GM13976 (cell line): ENCODE results near the gene ZNF445.

Experiments
- DNase-seq: peaks from one replicate; pipeline ENCODE4 v3.0.0; 2012; ENCODE audit warnings: low spot score
- in situ Hi-C: fragments of 300-500 bp; cut with MboI; formaldehyde crosslinking; loops from one replicate; pipeline ENCODE4 v1.12.0; 2022; ENCODE audit warnings: low sequenced_read_pairs, mixed read lengths, inconsistent platforms; ENCODE audit not compliant: unreplicated experiment
- TF ChIP-seq, protein P1 (sequence below): IDR thresholded peaks from 2 replicates; pipeline ENCODE4 v1.5.1; 2012; ENCODE audit warnings: borderline replicate concordance, mild to moderate bottlenecking; ENCODE audit not compliant: insufficient read depth; ENCODE audit errors: extremely low read depth, missing control alignments, control extremely low read depth

ZNF445 gene

DNA sequence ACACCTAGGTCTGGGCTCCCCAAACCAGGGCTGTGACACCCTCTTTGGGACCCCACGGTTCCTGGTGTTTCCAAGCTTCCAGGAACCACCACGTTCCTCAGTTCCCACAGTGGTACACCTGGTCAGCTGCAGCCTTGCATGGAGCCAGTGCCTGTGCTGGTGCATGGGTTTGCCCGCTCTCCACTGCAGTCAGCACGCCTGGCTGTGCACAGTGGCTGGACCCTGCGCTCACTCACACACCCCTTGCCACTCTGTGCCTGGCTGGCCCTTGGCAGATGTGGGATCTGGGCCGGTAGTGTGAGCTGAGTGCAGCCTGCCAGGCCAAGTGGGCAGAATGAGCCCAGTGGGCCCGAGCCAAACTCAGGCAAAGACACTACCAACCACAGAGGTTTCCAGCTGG lies 90.1 kb downstream of the ZNF445 start:
- in situ Hi-C loops, result no loop called here
- TF ChIP-seq, protein P1, sequence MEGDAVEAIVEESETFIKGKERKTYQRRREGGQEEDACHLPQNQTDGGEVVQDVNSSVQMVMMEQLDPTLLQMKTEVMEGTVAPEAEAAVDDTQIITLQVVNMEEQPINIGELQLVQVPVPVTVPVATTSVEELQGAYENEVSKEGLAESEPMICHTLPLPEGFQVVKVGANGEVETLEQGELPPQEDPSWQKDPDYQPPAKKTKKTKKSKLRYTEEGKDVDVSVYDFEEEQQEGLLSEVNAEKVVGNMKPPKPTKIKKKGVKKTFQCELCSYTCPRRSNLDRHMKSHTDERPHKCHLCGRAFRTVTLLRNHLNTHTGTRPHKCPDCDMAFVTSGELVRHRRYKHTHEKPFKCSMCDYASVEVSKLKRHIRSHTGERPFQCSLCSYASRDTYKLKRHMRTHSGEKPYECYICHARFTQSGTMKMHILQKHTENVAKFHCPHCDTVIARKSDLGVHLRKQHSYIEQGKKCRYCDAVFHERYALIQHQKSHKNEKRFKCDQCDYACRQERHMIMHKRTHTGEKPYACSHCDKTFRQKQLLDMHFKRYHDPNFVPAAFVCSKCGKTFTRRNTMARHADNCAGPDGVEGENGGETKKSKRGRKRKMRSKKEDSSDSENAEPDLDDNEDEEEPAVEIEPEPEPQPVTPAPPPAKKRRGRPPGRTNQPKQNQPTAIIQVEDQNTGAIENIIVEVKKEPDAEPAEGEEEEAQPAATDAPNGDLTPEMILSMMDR, result no peak
- no peak for DNase-seq
